HFFc6 (cell line): ENCODE measurements around the gene NGEF. TPM values are rescaled to one million over a fixed set of nuclear protein-coding genes. Genes with fewer than 3 reads are reported as not detected.

Experiments
- DNase-seq: peaks from one replicate; pipeline ENCODE4 v3.0.0-alpha.2; 2018
- H3K27ac Mint-ChIP-seq: 2 replicates; pipeline ENCODE4 v1.8.0; 2020; ENCODE audit warnings: mild to moderate bottlenecking, mixed read lengths
- H3K27me3 Mint-ChIP-seq: 2 replicates; pipeline ENCODE4 v1.8.0; 2021; ENCODE audit warnings: mild to moderate bottlenecking, moderate library complexity, mixed read lengths; ENCODE audit not compliant: insufficient read depth
- H3K36me3 Mint-ChIP-seq: 2 replicates; pipeline ENCODE4 v1.8.0; 2021; ENCODE audit warnings: low read depth, mixed read lengths
- H3K4me1 Mint-ChIP-seq: 2 replicates; pipeline ENCODE4 v1.8.0; 2020; ENCODE audit warnings: low read depth, mixed read lengths
- H3K4me3 Mint-ChIP-seq: 2 replicates; pipeline ENCODE4 v1.8.0; 2020; ENCODE audit warnings: mild to moderate bottlenecking, moderate library complexity, mixed read lengths
- H3K9me3 Mint-ChIP-seq: 2 replicates; pipeline ENCODE4 v1.8.0; 2020; ENCODE audit warnings: mild to moderate bottlenecking, mixed read lengths
- CTCF ChIP-seq: fragments of 200-600 bp; sonication (generic); IDR thresholded peaks from 2 replicates; pipeline ENCODE4 v1.5.0; 2021; ENCODE audit warnings: antibody characterized with exemption, mild to moderate bottlenecking
- total RNA-seq, 6 experiments: library from RNA; stranded (reverse); fragmentation: NEBNext Ultra II Directional; extraction: Animal tissue kit (Norgen Biotek cat#: 25700); gene quantifications; 2 replicates in 1 of 6; 3 replicates in 5 of 6; pipeline ENCODE4 v1.2.3, GENCODE V29; 2021

NGEF gene
- total RNA-seq, 6 experiments from 2014 or later: 0.20 to 0.36 (median 0.28) TPM; not detected in 3

GRCh38 chr2:232920760-232921159 is 92.3 kb downstream of the NGEF start:
- TF ChIP-seq CTCF: no peak
- peaks cover 31% of the 10 kb centered on the region for H3K27me3 Mint-ChIP-seq
- peak overlapping the region; percentile 49; the same call in 1 of the 2 replicates for H3K4me3 Mint-ChIP-seq
- H3K27ac Mint-ChIP-seq: no peak overlapping the region
- H3K9me3 Mint-ChIP-seq: no peaks in the 10 kb centered on the region; the same call in 1 of the 2 replicates
- no peaks in the 10 kb centered on the region for H3K36me3 Mint-ChIP-seq
- no peak for DNase-seq
- no peaks in the 10 kb centered on the region; the same call in 1 of the 2 replicates for H3K4me1 Mint-ChIP-seq

GRCh38 chr2:232920055-232920454 is 93.0 kb downstream of the NGEF start:
- Mint-ChIP-seq H3K27me3 (peaks cover 24% of the 10 kb centered on the region), H3K36me3 (no peaks in the 10 kb centered on the region), H3K4me1 (no peaks in the 10 kb centered on the region; the same call in 1 of the 2 replicates), H3K9me3 (no peaks in the 10 kb centered on the region; the same call in 1 of the 2 replicates), H3K27ac (no peak overlapping the region), H3K4me3 (peak overlapping the region; percentile 49; the same call in 1 of the 2 replicates)
- TF ChIP-seq CTCF: no peak
- DNase-seq: no peak

GRCh38 chr2:232919141-232919540 is 93.9 kb downstream of the NGEF start:
- Mint-ChIP-seq H3K27me3 (peaks cover 17% of the 10 kb centered on the region), H3K36me3 (no peaks in the 10 kb centered on the region), H3K9me3 (no peaks in the 10 kb centered on the region; the same call in 1 of the 2 replicates), H3K4me1 (no peaks in the 10 kb centered on the region; the same call in 1 of the 2 replicates), H3K4me3 (no peak overlapping the region), H3K27ac (no peak overlapping the region)
- DNase-seq: no peak
- no peak for TF ChIP-seq CTCF

GRCh38 chr2:232913903-232914302 is 99.2 kb downstream of the NGEF start:
- DNase-seq: no peak
- Mint-ChIP-seq H3K4me1 (no peaks in the 10 kb centered on the region), H3K36me3 (0 out of 2 replicates have a peak, but pooled peaks cover 8% of the 10 kb centered on the region), H3K27ac (no peak overlapping the region), H3K9me3 (peaks cover 20% of the 10 kb centered on the region), H3K27me3 (peaks cover 11% of the 10 kb centered on the region), H3K4me3 (no peak overlapping the region)
- no peak for TF ChIP-seq CTCF

GRCh38 chr2:232911712-232912277 is 101.3 kb downstream of the NGEF start:
- Mint-ChIP-seq H3K36me3 (0 out of 2 replicates have a peak, but pooled peaks cover 8% of the 10 kb centered on the region), H3K4me3 (no peak overlapping the region), H3K9me3 (peaks cover 20% of the 10 kb centered on the region), H3K4me1 (no peaks in the 10 kb centered on the region), H3K27me3 (peaks cover 14% of the 10 kb centered on the region), H3K27ac (no peak overlapping the region)
- DNase-seq: no peak
- TF ChIP-seq CTCF: no peak
